ENCODE measurements around the gene MRPS5. TPM values are rescaled to one million over a fixed set of nuclear protein-coding genes. Genes with fewer than 3 reads are reported as not detected.
A peak's percentile ranks its signal among the peaks of the same experiment; 100 is the strongest.

The MRPS5 gene
- total RNA-seq, 1 donor from 2014 or later: 103 TPM

- H3K36me3 Mint-ChIP-seq (ENCODE audit: low read depth): no peaks in the 10 kb centered on the region
- peak; percentile 77 for DNase-seq
- H3K4me1 Mint-ChIP-seq: peaks cover 42% of the 10 kb centered on the region
- intact Hi-C loops (cut with micrococcal nuclease): no loop called here
- H3K27me3 Mint-ChIP-seq: no peaks in the 10 kb centered on the region
- peak overlapping the region; percentile 67 for H3K4me3 Mint-ChIP-seq
- H3K9me3 Mint-ChIP-seq: no peaks in the 10 kb centered on the region
- H3K27ac Mint-ChIP-seq: peak overlapping the region; percentile 88
These were observed 59.9 kb downstream of the MRPS5 start for GRCh38 chr2:95061601-95062183.

GRCh38 chr2:95061119-95061512, 60.5 kb downstream of the MRPS5 start:
- intact Hi-C loops (cut with micrococcal nuclease): no loop called here
- DNase-seq: no peak
- H3K4me3 Mint-ChIP-seq: peak overlapping the region; percentile 67

GRCh38 chr2:95060446-95061118, 61.0 kb downstream of the MRPS5 start:
- peaks cover 51% of the 10 kb centered on the region for H3K4me1 Mint-ChIP-seq
- intact Hi-C loops (cut with micrococcal nuclease): no loop called here
- no peaks in the 10 kb centered on the region for H3K27me3 Mint-ChIP-seq
- H3K9me3 Mint-ChIP-seq: no peaks in the 10 kb centered on the region
- H3K27ac Mint-ChIP-seq: peak overlapping the region; percentile 21
- H3K36me3 Mint-ChIP-seq (ENCODE audit: low read depth): no peaks in the 10 kb centered on the region
- DNase-seq: no peak
- no peak overlapping the region for H3K4me3 Mint-ChIP-seq

More at GRCh38 chr2:95061119-95061512, 60.5 kb downstream of the MRPS5 start:
- Mint-ChIP-seq H3K4me1 (peaks cover 47% of the 10 kb centered on the region), H3K9me3 (no peaks in the 10 kb centered on the region), H3K27ac (peak overlapping the region; percentile 88), H3K36me3 (ENCODE audit: low read depth) (no peaks in the 10 kb centered on the region), H3K27me3 (no peaks in the 10 kb centered on the region)

- H3K4me1 Mint-ChIP-seq: peaks cover 57% of the 10 kb centered on the region
- H3K9me3 Mint-ChIP-seq: no peaks in the 10 kb centered on the region
- H3K27ac Mint-ChIP-seq: peak overlapping the region; percentile 10
- no peak overlapping the region for H3K4me3 Mint-ChIP-seq
- intact Hi-C loops (cut with micrococcal nuclease): no loop called here
- peaks cover 3% of the 10 kb centered on the region for H3K36me3 Mint-ChIP-seq (ENCODE audit: low read depth)
- H3K27me3 Mint-ChIP-seq: no peaks in the 10 kb centered on the region
- no peak for DNase-seq
These were observed 61.8 kb downstream of the MRPS5 start for GRCh38 chr2:95059656-95060370.

GRCh38 chr2:95058989-95059641, 62.5 kb downstream of the MRPS5 start:
- Mint-ChIP-seq H3K9me3 (no peaks in the 10 kb centered on the region), H3K27ac (no peak overlapping the region), H3K4me3 (no peak overlapping the region), H3K27me3 (no peaks in the 10 kb centered on the region), H3K4me1 (peaks cover 63% of the 10 kb centered on the region), H3K36me3 (ENCODE audit: low read depth) (peaks cover 7% of the 10 kb centered on the region)
- no peak for DNase-seq
- intact Hi-C loops (cut with micrococcal nuclease): no loop called here

GRCh38 chr2:95058466-95058988, 63.1 kb downstream of the MRPS5 start:
- no peaks in the 10 kb centered on the region for H3K27me3 Mint-ChIP-seq
- no peak for DNase-seq
- H3K9me3 Mint-ChIP-seq: no peaks in the 10 kb centered on the region
- no peak overlapping the region for H3K4me3 Mint-ChIP-seq
- H3K4me1 Mint-ChIP-seq: peaks cover 64% of the 10 kb centered on the region
- intact Hi-C loops (cut with micrococcal nuclease): no loop called here
- peak overlapping the region; percentile 62 for H3K27ac Mint-ChIP-seq
- peaks cover 12% of the 10 kb centered on the region for H3K36me3 Mint-ChIP-seq (ENCODE audit: low read depth)

- H3K9me3 Mint-ChIP-seq: no peaks in the 10 kb centered on the region
- H3K27me3 Mint-ChIP-seq: no peaks in the 10 kb centered on the region
- no peak for DNase-seq
- peaks cover 65% of the 10 kb centered on the region for H3K4me1 Mint-ChIP-seq
- peaks cover 19% of the 10 kb centered on the region for H3K36me3 Mint-ChIP-seq (ENCODE audit: low read depth)
- H3K4me3 Mint-ChIP-seq: no peak overlapping the region
- intact Hi-C loops (cut with micrococcal nuclease): no loop called here
- peak overlapping the region; percentile 23 for H3K27ac Mint-ChIP-seq
These were observed 63.9 kb downstream of the MRPS5 start for GRCh38 chr2:95057535-95058370.

- H3K27ac Mint-ChIP-seq: peak overlapping the region; percentile 45
- no peaks in the 10 kb centered on the region for H3K27me3 Mint-ChIP-seq
- H3K9me3 Mint-ChIP-seq: no peaks in the 10 kb centered on the region
- peaks cover 28% of the 10 kb centered on the region for H3K36me3 Mint-ChIP-seq (ENCODE audit: low read depth)
- no peak overlapping the region for H3K4me3 Mint-ChIP-seq
- no peak for DNase-seq
- intact Hi-C loops (cut with micrococcal nuclease): no loop called here
- peaks cover 62% of the 10 kb centered on the region for H3K4me1 Mint-ChIP-seq
These were observed 64.8 kb downstream of the MRPS5 start for GRCh38 chr2:95056461-95057459.

- Mint-ChIP-seq H3K4me3 (no peak overlapping the region), H3K27ac (peak overlapping the region; percentile 45), H3K27me3 (no peaks in the 10 kb centered on the region), H3K4me1 (peaks cover 63% of the 10 kb centered on the region), H3K9me3 (no peaks in the 10 kb centered on the region), H3K36me3 (ENCODE audit: low read depth) (peaks cover 36% of the 10 kb centered on the region)
- intact Hi-C loops (cut with micrococcal nuclease): no loop called here
- DNase-seq: no peak
These were observed 65.6 kb downstream of the MRPS5 start for GRCh38 chr2:95056044-95056443.

GRCh38 chr2:95055262-95055661, 66.3 kb downstream of the MRPS5 start:
- intact Hi-C loops (cut with micrococcal nuclease): no loop called here
- Mint-ChIP-seq H3K27me3 (no peaks in the 10 kb centered on the region), H3K9me3 (no peaks in the 10 kb centered on the region), H3K36me3 (ENCODE audit: low read depth) (peaks cover 42% of the 10 kb centered on the region), H3K4me3 (no peak overlapping the region), H3K27ac (peak overlapping the region; percentile 81), H3K4me1 (peaks cover 65% of the 10 kb centered on the region)
- DNase-seq: no peak

- peaks cover 52% of the 10 kb centered on the region for H3K36me3 Mint-ChIP-seq (ENCODE audit: low read depth)
- intact Hi-C loops (cut with micrococcal nuclease): no loop called here
- no peaks in the 10 kb centered on the region for H3K9me3 Mint-ChIP-seq
- DNase-seq: no peak
- peak overlapping the region; percentile 79 for H3K27ac Mint-ChIP-seq
- no peak overlapping the region for H3K4me3 Mint-ChIP-seq
- H3K4me1 Mint-ChIP-seq: peaks cover 70% of the 10 kb centered on the region
- no peaks in the 10 kb centered on the region for H3K27me3 Mint-ChIP-seq
These were observed 67.6 kb downstream of the MRPS5 start for GRCh38 chr2:95054016-95054415.

GRCh38 chr2:95053543-95053942, 68.1 kb downstream of the MRPS5 start:
- Mint-ChIP-seq H3K27me3 (no peaks in the 10 kb centered on the region), H3K9me3 (no peaks in the 10 kb centered on the region), H3K36me3 (ENCODE audit: low read depth) (peaks cover 56% of the 10 kb centered on the region), H3K4me3 (peak overlapping the region; percentile 11), H3K27ac (peak overlapping the region; percentile 79), H3K4me1 (peaks cover 75% of the 10 kb centered on the region)
- intact Hi-C loops (cut with micrococcal nuclease): loop anchor here (1.0 kb wide), 1 partner anchor 31 kb away; no protein-coding TSS in a partner anchor
- no peak for DNase-seq
